ENCODE data around the gene LRBA. TPM values are rescaled to one million over a fixed set of nuclear protein-coding genes. Genes with fewer than 3 reads are reported as not detected.

The LRBA gene
- total and polyA plus RNA-seq, 4 donors = 8.2 to 69.8 (median 32.8) TPM

DNA sequence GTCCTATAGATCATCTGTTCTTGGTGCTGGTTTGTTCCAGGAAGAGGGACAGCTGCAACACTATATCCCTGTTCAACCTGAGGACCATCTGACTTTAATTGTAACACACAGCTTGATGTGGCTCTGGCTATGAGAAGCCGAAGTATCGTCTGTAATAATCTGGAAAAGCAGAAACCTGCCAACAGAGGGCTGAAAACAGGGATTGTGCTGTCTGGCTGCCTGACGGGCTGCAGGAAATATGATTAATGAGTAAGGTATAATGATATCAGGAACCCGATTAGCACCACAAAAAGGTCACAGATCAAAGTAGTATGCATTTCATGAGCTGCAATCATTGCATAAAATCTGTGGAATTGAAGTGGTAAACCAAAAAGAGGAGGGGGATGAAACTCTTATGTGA lies 603.6 kb downstream of the LRBA start:
- Histone ChIP-seq H3K27me3 (ENCODE audit: control insufficient read depth in 4 of 4, insufficient read depth in 4 of 4, low read length in 3 of 4) (no peaks in the 10 kb centered on the region), H3K9me3 (ENCODE audit: control insufficient read depth in 4 of 4, low read length in 3 of 4) (no peaks in the 10 kb centered on the region), H3K36me3 (ENCODE audit: control insufficient read depth in 4 of 4, insufficient read depth in 3 of 4, low read depth in 1 of 4, low read length in 3 of 4) (no peaks in the 10 kb centered on the region), H3K9ac (ENCODE audit: low read depth in 1 of 2, low read length in 2 of 2) (no peak overlapping the region), H3K4me3 (ENCODE audit: low read depth in 1 of 3, low read length in 3 of 3) (no peak overlapping the region), H3K27ac (ENCODE audit: low read depth in 1 of 2, low read length in 2 of 2) (no peak overlapping the region), H3K4me1 (ENCODE audit: control insufficient read depth in 4 of 4, insufficient read depth in 4 of 4, low read length in 3 of 4) (no peaks in the 10 kb centered on the region)
- TF ChIP-seq YY1 (IDR thresholded peaks at IDR 0.05) (no peak), HNF4G (IDR thresholded peaks at IDR 0.05) (no peak), FOXA2 (IDR thresholded peaks at IDR 0.05) (no peak), JUND (IDR thresholded peaks at IDR 0.05) (no peak)
- TF ChIP-seq, protein P1, sequence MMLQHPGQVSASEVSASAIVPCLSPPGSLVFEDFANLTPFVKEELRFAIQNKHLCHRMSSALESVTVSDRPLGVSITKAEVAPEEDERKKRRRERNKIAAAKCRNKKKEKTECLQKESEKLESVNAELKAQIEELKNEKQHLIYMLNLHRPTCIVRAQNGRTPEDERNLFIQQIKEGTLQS (IDR thresholded peaks at IDR 0.05) = no peak
- DNase-seq (ENCODE audit: low spot score) = no peak
- WGBS = 85% methylated on average over 4 of the region's 4 CpGs

DNA sequence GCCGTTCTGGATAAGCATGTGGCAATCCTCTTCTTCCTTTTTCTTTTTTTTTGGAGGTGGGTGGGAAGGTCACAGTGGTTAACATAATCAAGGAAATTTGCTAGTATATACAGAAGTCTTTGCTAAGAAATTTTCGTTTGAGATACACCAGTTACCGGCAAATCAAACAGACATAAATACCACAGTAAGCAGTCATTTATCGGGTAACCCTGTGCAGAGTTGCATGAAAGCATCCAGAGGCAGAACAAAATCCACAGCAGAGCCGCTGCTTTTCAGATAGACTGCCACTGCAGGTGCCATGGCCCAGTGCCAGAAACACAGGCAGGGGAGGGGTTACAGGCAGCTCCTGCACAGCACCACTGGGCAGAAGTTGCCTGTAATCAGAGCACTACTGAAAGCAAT lies 612.2 kb downstream of the LRBA start:
- 59% methylated on average over 5 of the region's 5 CpGs for WGBS
- peak in 1 of 2 donors; percentile 38 for TF ChIP-seq RAD21 (IDR thresholded peaks at IDR 0.05)
- TF ChIP-seq JUND (IDR thresholded peaks at IDR 0.05) = no peak
- Histone ChIP-seq H3K36me3 (ENCODE audit: control insufficient read depth in 4 of 4, insufficient read depth in 3 of 4, low read depth in 1 of 4, low read length in 3 of 4) (no peaks in the 10 kb centered on the region), H3K4me1 (ENCODE audit: control insufficient read depth in 4 of 4, insufficient read depth in 4 of 4, low read length in 3 of 4) (no peaks in the 10 kb centered on the region), H3K9me3 (ENCODE audit: control insufficient read depth in 4 of 4, low read length in 3 of 4) (no peaks in the 10 kb centered on the region), H3K4me3 (ENCODE audit: low read depth in 1 of 3, low read length in 3 of 3) (no peak overlapping the region), H3K9ac (ENCODE audit: low read depth in 1 of 2, low read length in 2 of 2) (no peak overlapping the region), H3K27ac (ENCODE audit: low read depth in 1 of 2, low read length in 2 of 2) (no peak overlapping the region), H3K27me3 (ENCODE audit: control insufficient read depth in 4 of 4, insufficient read depth in 4 of 4, low read length in 3 of 4) (no peaks in the 10 kb centered on the region)
- peak; percentile 52 for DNase-seq (ENCODE audit: low spot score)

DNA sequence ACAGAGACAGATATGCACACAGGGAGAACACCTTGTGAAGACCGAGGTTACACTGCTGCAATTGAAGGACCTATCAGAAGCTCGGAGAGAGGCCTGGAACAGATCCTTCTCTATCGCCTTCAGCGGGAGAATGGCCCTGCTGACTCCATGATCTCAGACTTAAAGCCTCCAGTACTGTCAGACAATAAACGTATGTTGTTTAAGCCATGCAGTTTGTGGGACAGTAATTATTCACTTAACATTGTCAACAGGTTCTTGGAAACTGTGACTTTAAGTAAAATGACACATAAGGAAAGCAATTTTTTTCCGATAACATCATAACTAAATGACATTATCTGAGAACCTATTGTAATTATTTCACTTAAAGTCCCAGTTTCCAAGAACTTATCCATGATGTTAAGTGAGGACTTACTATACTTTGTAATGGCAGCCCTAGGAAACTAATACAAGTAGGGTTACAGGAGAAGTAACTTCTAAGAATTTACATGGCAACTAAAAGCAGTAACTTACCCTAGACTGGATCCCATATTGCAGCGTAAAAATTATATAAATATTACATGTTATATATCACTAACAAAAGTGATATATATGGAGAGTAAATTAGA lies 613.9 kb downstream of the LRBA start:
- no peak overlapping the region for H3K27ac ChIP-seq (ENCODE audit: low read depth in 1 of 2, low read length in 2 of 2)
- no peak overlapping the region for H3K4me3 ChIP-seq (ENCODE audit: low read depth in 1 of 3, low read length in 3 of 3)
- WGBS = 97% methylated on average over 7 of the region's 7 CpGs
- H3K4me1 ChIP-seq (ENCODE audit: control insufficient read depth in 4 of 4, insufficient read depth in 4 of 4, low read length in 3 of 4) = no peaks in the 10 kb centered on the region
- no peak overlapping the region for H3K9ac ChIP-seq (ENCODE audit: low read depth in 1 of 2, low read length in 2 of 2)
- H3K9me3 ChIP-seq (ENCODE audit: control insufficient read depth in 4 of 4, low read length in 3 of 4) = no peaks in the 10 kb centered on the region
- TF ChIP-seq, protein P2, sequence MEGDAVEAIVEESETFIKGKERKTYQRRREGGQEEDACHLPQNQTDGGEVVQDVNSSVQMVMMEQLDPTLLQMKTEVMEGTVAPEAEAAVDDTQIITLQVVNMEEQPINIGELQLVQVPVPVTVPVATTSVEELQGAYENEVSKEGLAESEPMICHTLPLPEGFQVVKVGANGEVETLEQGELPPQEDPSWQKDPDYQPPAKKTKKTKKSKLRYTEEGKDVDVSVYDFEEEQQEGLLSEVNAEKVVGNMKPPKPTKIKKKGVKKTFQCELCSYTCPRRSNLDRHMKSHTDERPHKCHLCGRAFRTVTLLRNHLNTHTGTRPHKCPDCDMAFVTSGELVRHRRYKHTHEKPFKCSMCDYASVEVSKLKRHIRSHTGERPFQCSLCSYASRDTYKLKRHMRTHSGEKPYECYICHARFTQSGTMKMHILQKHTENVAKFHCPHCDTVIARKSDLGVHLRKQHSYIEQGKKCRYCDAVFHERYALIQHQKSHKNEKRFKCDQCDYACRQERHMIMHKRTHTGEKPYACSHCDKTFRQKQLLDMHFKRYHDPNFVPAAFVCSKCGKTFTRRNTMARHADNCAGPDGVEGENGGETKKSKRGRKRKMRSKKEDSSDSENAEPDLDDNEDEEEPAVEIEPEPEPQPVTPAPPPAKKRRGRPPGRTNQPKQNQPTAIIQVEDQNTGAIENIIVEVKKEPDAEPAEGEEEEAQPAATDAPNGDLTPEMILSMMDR (IDR thresholded peaks at IDR 0.05; ENCODE audit: low read depth, low read length, missing input control) = no peak
- no peak for TF ChIP-seq NR2F2 (IDR thresholded peaks at IDR 0.05)
- no peak for TF ChIP-seq YY1 (IDR thresholded peaks at IDR 0.05)
- TF ChIP-seq FOXA1 (IDR thresholded peaks at IDR 0.05) = no peak
- no peak for TF ChIP-seq GABPA (IDR thresholded peaks at IDR 0.05 in 1 of 2, conservative IDR thresholded peaks at IDR 0.05 in 1 of 2)
- no peak for TF ChIP-seq TAF1 (conservative IDR thresholded peaks at IDR 0.05)
- no peak for TF ChIP-seq SP1 (IDR thresholded peaks at IDR 0.05)
- no peak for TF ChIP-seq FOXA2 (IDR thresholded peaks at IDR 0.05)
- TF ChIP-seq RAD21 (IDR thresholded peaks at IDR 0.05) = no peak
- no peak for TF ChIP-seq HNF4G (IDR thresholded peaks at IDR 0.05)
- no peak for TF ChIP-seq EGR1 (IDR thresholded peaks at IDR 0.05; ENCODE audit: low read depth in 2 of 2)
- TF ChIP-seq, protein P1 (IDR thresholded peaks at IDR 0.05) = no peak
- no peak for TF ChIP-seq HNF4A (conservative IDR thresholded peaks at IDR 0.05)
- TF ChIP-seq, protein P3, sequence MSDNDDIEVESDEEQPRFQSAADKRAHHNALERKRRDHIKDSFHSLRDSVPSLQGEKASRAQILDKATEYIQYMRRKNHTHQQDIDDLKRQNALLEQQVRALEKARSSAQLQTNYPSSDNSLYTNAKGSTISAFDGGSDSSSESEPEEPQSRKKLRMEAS (IDR thresholded peaks at IDR 0.05) = no peak
- TF ChIP-seq RXRA (IDR thresholded peaks at IDR 0.05) = no peak
- TF ChIP-seq, protein P4, sequence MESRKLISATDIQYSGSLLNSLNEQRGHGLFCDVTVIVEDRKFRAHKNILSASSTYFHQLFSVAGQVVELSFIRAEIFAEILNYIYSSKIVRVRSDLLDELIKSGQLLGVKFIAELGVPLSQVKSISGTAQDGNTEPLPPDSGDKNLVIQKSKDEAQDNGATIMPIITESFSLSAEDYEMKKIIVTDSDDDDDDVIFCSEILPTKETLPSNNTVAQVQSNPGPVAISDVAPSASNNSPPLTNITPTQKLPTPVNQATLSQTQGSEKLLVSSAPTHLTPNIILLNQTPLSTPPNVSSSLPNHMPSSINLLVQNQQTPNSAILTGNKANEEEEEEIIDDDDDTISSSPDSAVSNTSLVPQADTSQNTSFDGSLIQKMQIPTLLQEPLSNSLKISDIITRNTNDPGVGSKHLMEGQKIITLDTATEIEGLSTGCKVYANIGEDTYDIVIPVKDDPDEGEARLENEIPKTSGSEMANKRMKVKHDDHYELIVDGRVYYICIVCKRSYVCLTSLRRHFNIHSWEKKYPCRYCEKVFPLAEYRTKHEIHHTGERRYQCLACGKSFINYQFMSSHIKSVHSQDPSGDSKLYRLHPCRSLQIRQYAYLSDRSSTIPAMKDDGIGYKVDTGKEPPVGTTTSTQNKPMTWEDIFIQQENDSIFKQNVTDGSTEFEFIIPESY (IDR thresholded peaks at IDR 0.05) = no peak
- no peak for TF ChIP-seq JUND (IDR thresholded peaks at IDR 0.05)
- TF ChIP-seq, protein P5, sequence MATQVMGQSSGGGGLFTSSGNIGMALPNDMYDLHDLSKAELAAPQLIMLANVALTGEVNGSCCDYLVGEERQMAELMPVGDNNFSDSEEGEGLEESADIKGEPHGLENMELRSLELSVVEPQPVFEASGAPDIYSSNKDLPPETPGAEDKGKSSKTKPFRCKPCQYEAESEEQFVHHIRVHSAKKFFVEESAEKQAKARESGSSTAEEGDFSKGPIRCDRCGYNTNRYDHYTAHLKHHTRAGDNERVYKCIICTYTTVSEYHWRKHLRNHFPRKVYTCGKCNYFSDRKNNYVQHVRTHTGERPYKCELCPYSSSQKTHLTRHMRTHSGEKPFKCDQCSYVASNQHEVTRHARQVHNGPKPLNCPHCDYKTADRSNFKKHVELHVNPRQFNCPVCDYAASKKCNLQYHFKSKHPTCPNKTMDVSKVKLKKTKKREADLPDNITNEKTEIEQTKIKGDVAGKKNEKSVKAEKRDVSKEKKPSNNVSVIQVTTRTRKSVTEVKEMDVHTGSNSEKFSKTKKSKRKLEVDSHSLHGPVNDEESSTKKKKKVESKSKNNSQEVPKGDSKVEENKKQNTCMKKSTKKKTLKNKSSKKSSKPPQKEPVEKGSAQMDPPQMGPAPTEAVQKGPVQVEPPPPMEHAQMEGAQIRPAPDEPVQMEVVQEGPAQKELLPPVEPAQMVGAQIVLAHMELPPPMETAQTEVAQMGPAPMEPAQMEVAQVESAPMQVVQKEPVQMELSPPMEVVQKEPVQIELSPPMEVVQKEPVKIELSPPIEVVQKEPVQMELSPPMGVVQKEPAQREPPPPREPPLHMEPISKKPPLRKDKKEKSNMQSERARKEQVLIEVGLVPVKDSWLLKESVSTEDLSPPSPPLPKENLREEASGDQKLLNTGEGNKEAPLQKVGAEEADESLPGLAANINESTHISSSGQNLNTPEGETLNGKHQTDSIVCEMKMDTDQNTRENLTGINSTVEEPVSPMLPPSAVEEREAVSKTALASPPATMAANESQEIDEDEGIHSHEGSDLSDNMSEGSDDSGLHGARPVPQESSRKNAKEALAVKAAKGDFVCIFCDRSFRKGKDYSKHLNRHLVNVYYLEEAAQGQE (IDR thresholded peaks at IDR 0.05) = no peak
- no peaks in the 10 kb centered on the region for H3K36me3 ChIP-seq (ENCODE audit: control insufficient read depth in 4 of 4, insufficient read depth in 3 of 4, low read depth in 1 of 4, low read length in 3 of 4)
- no peaks in the 10 kb centered on the region for H3K27me3 ChIP-seq (ENCODE audit: control insufficient read depth in 4 of 4, insufficient read depth in 4 of 4, low read length in 3 of 4)
- no peak for DNase-seq (ENCODE audit: low spot score)

All from liver (tissue), 9 donors.